ENCODE data around the gene MPDU1.
"Not testable (repeated sequence)": the region's sequence is repeated elsewhere in the genome, so short reads cannot be mapped to it uniquely, and the experiment has no call there.

Gene MPDU1

DNA sequence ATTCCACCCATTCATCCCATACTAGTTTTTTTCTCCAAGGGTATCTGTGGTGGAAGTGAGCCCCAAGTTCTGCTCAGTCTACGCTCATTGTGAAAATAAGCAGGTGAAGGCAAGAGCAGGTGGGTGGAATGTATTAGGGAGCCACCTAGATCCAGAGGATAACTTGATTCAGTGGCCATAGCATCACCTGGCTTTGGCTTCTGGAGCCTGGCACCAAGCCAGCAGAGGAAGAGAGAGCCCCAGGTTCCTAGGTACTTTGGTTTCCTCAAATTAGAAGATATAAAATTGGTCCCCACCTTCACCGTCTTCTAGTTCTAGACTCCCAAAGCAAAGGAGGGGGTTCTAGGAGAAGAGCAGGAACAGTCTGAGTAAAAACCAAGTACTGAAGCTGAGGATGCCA is 27.0 kb downstream of the MPDU1 start:
- Histone ChIP-seq H3K36me3 (replicated peaks) (peaks cover 16% of the 10 kb centered on the region), H3K4me3 (no peak overlapping the region), H3K27me3 (ENCODE audit: low read depth) (no peaks in the 10 kb centered on the region), H3K9me3 (no peaks in the 10 kb centered on the region), H3K4me1 (peaks cover 12% of the 10 kb centered on the region)
- in situ Hi-C loops (cut with MboI; ENCODE audit: low sequenced_read_pairs), result no loop called here
- DNase-seq (ENCODE audit: low spot score in 2 of 2), result no peak

DNA sequence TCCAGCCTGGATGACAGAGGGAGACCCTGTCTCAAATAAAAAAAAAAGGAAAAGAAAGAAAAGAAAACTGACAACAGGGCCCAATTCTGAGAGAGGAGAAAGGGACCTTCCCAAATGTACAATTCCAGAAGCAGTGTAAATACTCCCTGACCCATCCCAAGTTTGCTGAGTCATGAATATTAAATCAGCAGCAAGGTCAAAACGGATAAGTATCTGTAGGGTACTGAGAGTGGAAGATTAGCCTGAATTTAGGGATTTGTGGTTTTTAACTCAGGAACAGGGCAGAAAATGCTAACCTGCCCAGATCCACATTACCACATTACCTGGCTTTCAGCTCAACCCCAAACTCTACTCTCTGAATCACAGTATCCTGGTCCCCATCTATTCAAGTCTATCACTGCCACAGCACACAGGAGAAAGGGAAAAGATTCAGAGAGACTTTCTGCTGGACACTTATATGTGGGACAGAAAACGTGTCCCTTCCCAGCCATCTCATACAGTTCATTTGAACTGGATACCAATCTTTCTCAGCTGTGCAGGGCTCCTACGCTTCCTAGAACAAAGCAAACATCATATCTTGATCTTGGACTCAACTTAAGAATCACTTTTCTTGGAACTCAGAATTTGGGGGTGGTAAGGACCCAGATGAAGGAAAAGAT is 28.1 kb downstream of the MPDU1 start:
- Histone ChIP-seq H3K4me1 (peaks cover 12% of the 10 kb centered on the region), H3K36me3 (replicated peaks) (peaks cover 10% of the 10 kb centered on the region), H3K4me3 (no peak overlapping the region), H3K9me3 (no peaks in the 10 kb centered on the region), H3K27me3 (ENCODE audit: low read depth) (no peaks in the 10 kb centered on the region)
- in situ Hi-C loops (cut with MboI; ENCODE audit: low sequenced_read_pairs), result no loop called here
- DNase-seq (ENCODE audit: low spot score in 2 of 2), result no peak

DNA sequence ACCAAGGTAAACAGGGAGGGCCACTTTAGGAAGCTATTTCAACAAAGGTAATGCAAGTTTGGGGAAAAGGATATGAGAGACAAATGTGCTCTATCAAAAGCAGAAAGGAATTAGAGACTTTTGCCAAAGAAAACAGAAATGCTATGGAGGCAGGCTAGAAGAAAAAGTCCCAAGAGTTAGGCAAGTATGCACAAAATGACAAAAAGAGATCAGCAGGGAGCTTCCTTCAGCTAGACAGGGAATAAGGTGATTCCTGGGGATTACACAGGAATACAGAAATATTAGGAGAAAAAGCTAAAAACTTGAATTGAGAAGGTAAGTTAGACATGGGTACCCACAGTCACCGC is 28.6 kb downstream of the MPDU1 start:
- DNase-seq (ENCODE audit: low spot score in 2 of 2), result no peak
- H3K9me3 ChIP-seq, result no peaks in the 10 kb centered on the region
- H3K4me1 ChIP-seq, result peaks cover 12% of the 10 kb centered on the region
- peaks cover 10% of the 10 kb centered on the region for H3K36me3 ChIP-seq (replicated peaks)
- in situ Hi-C loops (cut with MboI; ENCODE audit: low sequenced_read_pairs), result no loop called here
- no peaks in the 10 kb centered on the region for H3K27me3 ChIP-seq (ENCODE audit: low read depth)
- no peak overlapping the region for H3K4me3 ChIP-seq

DNA sequence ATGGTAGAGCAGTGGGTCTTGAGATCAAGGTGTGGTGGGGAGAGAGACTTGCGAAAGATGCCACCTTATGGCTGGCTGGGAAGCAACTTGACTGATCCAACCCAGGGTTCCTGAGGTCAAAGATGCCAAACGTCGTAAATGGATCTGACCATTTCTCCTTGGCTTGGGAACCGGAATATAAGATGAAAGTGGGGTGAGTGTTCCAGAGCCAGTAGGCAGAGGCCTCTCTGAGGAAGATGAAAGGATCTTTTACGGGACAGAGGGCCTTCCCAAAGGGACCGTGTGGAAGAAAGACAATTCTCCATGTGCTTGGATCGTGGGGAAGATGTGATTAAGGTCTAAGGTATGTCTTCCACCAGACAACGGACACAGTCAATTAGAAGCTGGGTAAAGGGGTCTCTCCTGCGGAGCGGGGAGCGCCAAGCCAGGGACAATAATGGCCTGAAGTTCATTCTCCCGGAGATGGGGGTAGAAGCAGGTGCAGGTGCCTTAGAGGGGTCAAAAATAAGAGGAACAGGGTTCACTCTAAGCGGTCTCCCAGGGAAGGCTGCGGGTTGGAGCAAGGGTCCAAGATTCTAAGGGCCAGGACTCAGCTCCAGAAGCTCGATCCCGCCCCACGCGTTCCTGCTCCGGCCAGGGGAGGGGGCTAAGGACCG is 30.2 kb downstream of the MPDU1 start:
- H3K9me3 ChIP-seq, result no peaks in the 10 kb centered on the region
- peak overlapping the region; percentile 61 for H3K4me3 ChIP-seq
- peaks cover 12% of the 10 kb centered on the region for H3K4me1 ChIP-seq
- no peaks in the 10 kb centered on the region for H3K27me3 ChIP-seq (ENCODE audit: low read depth)
- H3K36me3 ChIP-seq (replicated peaks), result peaks cover 10% of the 10 kb centered on the region
- DNase-seq (ENCODE audit: low spot score in 2 of 2), result no peak
- in situ Hi-C loops (cut with MboI; ENCODE audit: low sequenced_read_pairs), result no loop called here

DNA sequence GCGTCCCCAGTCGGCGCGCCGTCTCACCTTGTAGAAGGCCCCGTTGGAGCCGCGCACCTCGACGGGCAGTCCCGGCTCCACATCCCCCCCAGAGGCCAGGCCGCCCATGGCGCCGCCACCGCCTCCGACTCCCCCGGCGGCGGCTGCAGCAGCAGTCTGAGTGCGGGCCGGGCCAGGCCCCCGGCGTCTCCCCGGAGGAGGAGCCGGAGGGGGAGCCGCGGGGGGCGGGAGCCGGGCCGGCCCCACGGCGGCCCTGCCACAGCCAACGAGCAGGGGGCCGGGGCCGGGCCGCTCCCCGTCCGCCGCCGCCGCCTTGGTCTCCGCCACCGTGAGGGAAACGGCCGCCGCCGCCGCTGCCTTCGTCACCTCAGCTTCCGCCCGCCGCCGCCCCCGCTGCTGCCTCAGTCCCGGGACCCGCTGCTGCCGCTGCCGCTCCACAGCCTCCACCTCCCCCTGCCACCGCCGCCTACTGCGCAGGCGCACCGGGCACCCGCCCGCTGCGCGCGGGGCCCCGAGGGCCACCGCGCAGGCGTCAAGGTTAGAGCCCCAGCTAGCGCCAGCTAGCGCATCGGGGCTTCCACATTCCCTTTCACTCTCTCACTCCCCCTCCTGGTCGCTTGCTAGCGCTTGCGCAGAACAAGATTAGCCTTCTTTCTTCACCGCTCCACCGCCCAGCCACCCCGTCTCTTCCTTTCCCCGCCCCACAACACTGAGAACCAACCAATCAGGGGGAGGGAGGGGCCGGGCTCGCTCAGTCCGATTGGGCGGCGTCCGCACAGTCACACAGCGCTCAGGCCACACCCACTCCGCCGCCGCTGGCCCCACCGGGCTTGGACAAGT is 31.0 kb downstream of the MPDU1 start, which contains the start of gene FXR2:
FXR2 (minus strand) TSS at position 473 of the 840 bp plus-strand sequence; CDS start at position 108, 365 bp downstream.
- peaks cover 6% of the 10 kb centered on the region for H3K36me3 ChIP-seq (replicated peaks)
- peaks cover 9% of the 10 kb centered on the region for H3K4me1 ChIP-seq
- no peaks in the 10 kb centered on the region for H3K27me3 ChIP-seq (ENCODE audit: low read depth)
- H3K9me3 ChIP-seq, result no peaks in the 10 kb centered on the region
- in situ Hi-C loops (cut with MboI; ENCODE audit: low sequenced_read_pairs), result no loop called here
- DNase-seq (ENCODE audit: low spot score in 2 of 2), result peak; percentile 100
- H3K4me3 ChIP-seq, result peak within 1 kb of the TSS; percentile 61

DNA sequence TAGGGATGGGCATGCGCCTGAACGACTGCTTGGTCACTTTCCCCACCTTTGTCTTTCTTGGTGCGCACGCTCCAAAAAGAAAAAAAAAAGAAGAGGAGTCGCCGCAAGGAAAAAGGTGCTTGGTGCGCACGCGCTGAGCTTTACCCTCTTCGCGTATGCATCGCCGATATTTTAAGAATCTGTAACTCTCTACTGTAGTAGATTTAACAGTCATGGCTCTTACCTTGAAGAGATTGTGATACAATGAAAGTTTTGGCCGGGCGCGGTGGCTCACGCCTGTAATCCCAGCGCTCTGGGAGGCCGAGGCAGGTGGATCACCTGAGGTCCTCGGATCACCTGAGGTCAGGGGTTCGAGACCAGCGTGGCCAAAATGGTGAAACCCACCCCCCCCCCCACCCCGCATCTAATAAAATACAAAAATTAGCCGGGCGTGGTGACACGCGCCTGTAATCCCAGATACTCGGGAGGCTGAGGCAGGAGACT is 31.7 kb downstream of the MPDU1 start:
- no peaks in the 10 kb centered on the region for H3K9me3 ChIP-seq
- DNase-seq (ENCODE audit: low spot score in 2 of 2), result no peak
- H3K4me1 ChIP-seq, result peaks cover 9% of the 10 kb centered on the region
- in situ Hi-C loops (cut with MboI; ENCODE audit: low sequenced_read_pairs), result no loop called here
- H3K36me3 ChIP-seq (replicated peaks), result peaks cover 6% of the 10 kb centered on the region
- H3K4me3 ChIP-seq, result peak overlapping the region; percentile 34
- no peaks in the 10 kb centered on the region for H3K27me3 ChIP-seq (ENCODE audit: low read depth)

DNA sequence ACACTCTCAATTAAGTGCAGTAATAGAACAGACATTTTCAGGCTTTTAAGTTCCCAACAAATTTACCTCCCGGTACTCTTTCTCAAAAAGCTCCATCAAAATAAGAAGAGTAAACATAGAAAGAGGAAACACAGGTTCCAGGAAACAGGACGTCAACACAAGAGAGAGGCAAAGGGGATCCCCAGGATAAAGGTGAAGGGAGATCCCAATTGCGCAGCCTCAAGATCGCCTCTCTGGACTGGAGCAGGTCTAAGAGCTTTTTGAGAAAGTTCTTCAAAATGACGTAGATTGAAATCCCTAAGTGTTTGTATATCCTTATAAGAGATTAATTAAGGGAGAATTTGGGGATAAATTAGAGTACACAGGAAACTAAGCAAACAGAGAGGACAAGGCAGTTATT is 35.0 kb downstream of the MPDU1 start:
- in situ Hi-C loops (cut with MboI; ENCODE audit: low sequenced_read_pairs), result no loop called here
- Histone ChIP-seq H3K36me3 (replicated peaks) (no peaks in the 10 kb centered on the region), H3K4me3 (no peak overlapping the region), H3K4me1 (no peaks in the 10 kb centered on the region; the same call in 1 of the 2 replicates), H3K27me3 (ENCODE audit: low read depth) (no peaks in the 10 kb centered on the region), H3K9me3 (no peaks in the 10 kb centered on the region)
- no peak for DNase-seq (ENCODE audit: low spot score in 2 of 2)

DNA sequence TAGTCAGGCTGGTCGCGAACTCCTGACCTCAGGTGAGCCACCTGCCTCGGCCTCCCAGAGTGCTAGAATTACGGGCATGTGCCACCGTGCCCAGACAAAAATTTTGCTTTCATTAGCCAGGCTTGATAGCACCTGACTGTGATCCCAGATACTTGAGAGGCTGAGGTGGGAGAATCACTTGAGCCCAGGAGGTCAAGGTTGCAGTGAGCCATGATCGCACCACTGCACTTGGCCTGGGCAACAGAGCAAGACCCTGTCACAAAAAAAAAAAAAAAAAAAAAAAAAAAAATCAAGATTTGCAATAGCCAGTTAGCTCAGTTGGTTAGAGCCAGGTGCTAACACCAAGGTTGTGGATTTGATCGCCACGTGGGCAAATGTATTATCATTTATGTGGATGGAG is 37.2 kb downstream of the MPDU1 start:
- in situ Hi-C loops (cut with MboI; ENCODE audit: low sequenced_read_pairs), result no loop called here
- no peak overlapping the region for H3K4me3 ChIP-seq
- H3K27me3 ChIP-seq (ENCODE audit: low read depth), result no peaks in the 10 kb centered on the region
- H3K9me3 ChIP-seq, result no peaks in the 10 kb centered on the region
- no peaks in the 10 kb centered on the region for H3K36me3 ChIP-seq (replicated peaks)
- H3K4me1 ChIP-seq, result no peaks in the 10 kb centered on the region
- no peak for DNase-seq (ENCODE audit: low spot score in 2 of 2)

DNA sequence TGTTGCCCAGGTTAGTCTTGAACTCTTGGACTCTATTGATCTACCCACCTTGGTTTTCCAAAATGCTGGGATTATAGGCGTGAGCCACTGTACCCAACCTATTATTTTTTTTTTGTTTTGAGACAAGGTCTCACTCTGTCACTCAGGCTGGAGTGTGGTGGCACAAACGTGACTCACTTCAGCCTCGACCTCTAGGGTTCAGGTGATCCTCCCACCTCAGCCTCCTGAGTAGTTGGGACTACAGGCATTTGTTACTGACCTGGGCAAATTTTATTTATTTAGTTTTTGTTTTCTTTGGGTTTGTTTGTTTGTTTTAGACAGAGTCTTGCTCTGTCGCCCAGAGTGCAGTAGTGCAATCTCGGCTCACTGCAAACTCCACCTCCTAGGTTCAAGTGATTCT is 40.0 kb downstream of the MPDU1 start:
- Histone ChIP-seq H3K27me3 (ENCODE audit: low read depth) (no peaks in the 10 kb centered on the region), H3K36me3 (replicated peaks) (peaks cover 4% of the 10 kb centered on the region; the same call in 1 of the 2 replicates), H3K4me3 (no peak overlapping the region), H3K9me3 (no peaks in the 10 kb centered on the region), H3K4me1 (peaks cover 4% of the 10 kb centered on the region; the same call in 1 of the 2 replicates)
- in situ Hi-C loops (cut with MboI; ENCODE audit: low sequenced_read_pairs), result no loop called here
- DNase-seq (ENCODE audit: low spot score in 2 of 2), result no peak

DNA sequence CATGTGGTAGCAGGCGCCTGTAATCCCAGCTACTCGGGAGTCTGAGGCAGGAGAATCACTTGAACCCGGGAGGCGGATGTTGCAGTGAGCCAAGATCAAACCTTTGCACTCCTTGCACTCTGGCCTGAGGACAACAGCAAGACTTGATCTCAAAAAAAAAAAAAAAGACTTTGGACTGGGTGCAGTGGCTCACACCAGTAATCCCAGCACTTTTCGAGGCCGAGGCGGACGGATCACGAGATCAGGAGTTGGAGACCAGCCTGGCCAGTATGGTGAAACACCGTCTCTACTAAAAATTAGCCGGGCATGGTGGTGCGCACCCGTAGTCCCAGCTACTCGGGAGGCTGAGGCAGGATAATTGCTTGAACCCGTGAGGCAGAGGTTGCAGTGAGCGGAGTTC is 42.1 kb downstream of the MPDU1 start:
- DNase-seq (ENCODE audit: low spot score in 2 of 2); H3K9me3 ChIP-seq; H3K36me3 ChIP-seq (replicated peaks); H3K4me1 ChIP-seq; H3K4me3 ChIP-seq; H3K27me3 ChIP-seq (ENCODE audit: low read depth); in situ Hi-C loops (cut with MboI; ENCODE audit: low sequenced_read_pairs): not testable (repeated sequence)

DNA sequence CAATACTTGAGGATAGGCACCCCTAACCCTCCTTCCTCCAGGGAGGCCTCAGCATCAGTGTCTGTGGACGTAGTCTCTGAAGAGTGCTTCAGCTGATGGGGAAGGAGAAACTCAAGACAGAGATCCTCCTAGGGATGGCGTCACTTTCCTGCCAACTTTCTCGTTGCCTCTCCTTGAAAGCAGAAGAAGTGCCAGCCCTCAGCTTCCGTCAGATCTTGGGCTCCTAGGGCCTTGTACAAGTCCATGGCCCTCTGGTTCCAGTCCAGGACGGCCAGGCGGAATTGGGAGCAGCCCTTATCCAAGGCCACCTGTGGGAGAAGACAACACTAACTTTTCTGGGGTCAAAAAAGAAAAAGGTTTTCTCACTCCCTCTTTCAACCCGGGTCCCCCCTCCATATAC is 42.7 kb downstream of the MPDU1 start:
- no peak for DNase-seq (ENCODE audit: low spot score in 2 of 2)
- H3K27me3 ChIP-seq (ENCODE audit: low read depth), result no peaks in the 10 kb centered on the region
- H3K4me3 ChIP-seq, result peak overlapping the region; percentile 73
- in situ Hi-C loops (cut with MboI; ENCODE audit: low sequenced_read_pairs), result no loop called here
- peaks cover 4% of the 10 kb centered on the region; the same call in 1 of the 2 replicates for H3K4me1 ChIP-seq
- no peaks in the 10 kb centered on the region for H3K9me3 ChIP-seq
- H3K36me3 ChIP-seq (replicated peaks), result peaks cover 4% of the 10 kb centered on the region; the same call in 1 of the 2 replicates

DNA sequence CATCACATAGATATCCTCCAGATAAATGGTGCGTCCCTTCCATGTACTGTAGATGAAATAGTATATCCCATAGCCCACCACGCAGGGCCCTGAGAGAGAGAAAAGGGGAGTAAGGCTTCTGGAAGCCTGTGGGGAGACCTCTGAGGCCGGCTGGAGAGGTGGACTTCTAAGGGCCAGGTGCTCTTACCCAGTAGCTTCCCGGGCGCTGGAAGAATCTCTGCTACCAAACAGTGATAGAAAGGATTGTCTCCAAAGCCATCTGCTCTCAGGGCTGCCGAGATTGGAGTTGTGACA is 43.3 kb downstream of the MPDU1 start:
- peak in 1 of 2 experiments; percentile 19 for DNase-seq (ENCODE audit: low spot score in 2 of 2)
- peak overlapping the region; percentile 73 for H3K4me3 ChIP-seq
- no peaks in the 10 kb centered on the region for H3K27me3 ChIP-seq (ENCODE audit: low read depth)
- peaks cover 4% of the 10 kb centered on the region; the same call in 1 of the 2 replicates for H3K36me3 ChIP-seq (replicated peaks)
- in situ Hi-C loops (cut with MboI; ENCODE audit: low sequenced_read_pairs), result no loop called here
- no peaks in the 10 kb centered on the region for H3K9me3 ChIP-seq
- H3K4me1 ChIP-seq, result peaks cover 4% of the 10 kb centered on the region; the same call in 1 of the 2 replicates

DNA sequence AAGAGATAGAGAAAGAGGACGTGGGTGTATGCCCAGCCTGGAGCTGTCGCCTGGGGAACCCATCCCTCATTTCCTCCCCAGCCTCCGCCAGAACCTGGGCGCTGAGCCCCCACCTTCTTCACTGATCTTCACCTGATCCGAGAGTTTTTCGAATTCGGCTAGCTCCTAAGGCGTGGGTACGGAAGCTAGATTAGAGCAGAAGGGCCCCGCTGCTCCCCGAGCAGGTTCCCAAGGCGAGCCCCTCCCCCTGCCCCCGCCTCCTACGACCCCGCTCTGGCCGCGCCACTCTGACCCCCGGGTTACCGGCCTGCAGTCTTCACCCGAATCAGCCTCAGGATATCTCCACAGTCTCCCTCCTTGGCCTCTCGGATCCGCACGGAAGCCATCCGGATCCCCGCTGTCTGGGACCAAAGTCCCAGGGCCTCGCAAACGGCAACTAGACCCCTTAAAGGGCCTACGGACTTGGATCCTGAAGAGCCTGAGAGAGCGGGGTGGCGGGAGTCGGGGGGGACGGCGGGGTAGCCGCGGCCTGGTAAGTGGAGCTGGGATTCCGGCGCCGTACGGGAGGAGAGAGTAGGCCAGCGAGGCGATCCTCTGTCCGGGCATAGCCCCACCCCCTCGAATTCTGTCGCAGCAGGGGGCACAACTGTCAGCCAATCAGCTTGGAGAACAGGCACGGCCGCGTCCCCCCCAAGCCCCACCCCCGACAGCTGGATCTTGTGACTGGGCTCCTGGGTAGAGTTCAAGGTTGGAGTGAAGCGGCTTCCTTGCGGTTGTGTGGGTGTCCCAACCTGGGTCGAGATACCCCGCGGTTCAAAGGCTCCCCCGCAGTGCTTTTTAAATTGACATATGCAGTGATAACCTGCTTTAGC is 43.8 kb downstream of the MPDU1 start, which contains the start of gene SAT2:
SAT2 (minus strand) TSS at position 572 of the 872 bp plus-strand sequence; CDS start at position 386, 186 bp downstream.
- peak within 1 kb of the TSS; percentile 73 for H3K4me3 ChIP-seq
- in situ Hi-C loops (cut with MboI; ENCODE audit: low sequenced_read_pairs), result no loop called here
- peak; percentile 85 to 99 for DNase-seq (ENCODE audit: low spot score in 2 of 2)
- peaks cover 4% of the 10 kb centered on the region; the same call in 1 of the 2 replicates for H3K36me3 ChIP-seq (replicated peaks)
- no peaks in the 10 kb centered on the region for H3K9me3 ChIP-seq
- H3K4me1 ChIP-seq, result peaks cover 4% of the 10 kb centered on the region; the same call in 1 of the 2 replicates
- no peaks in the 10 kb centered on the region for H3K27me3 ChIP-seq (ENCODE audit: low read depth)

Measured in HAP-1 (cell line).